ENCODE results near the gene ZNF655. TPM values are rescaled to one million over a fixed set of nuclear protein-coding genes. Genes with fewer than 3 reads are reported as not detected.

Gene ZNF655
- total RNA-seq, 4 donors from 2014 or later: 37.1 to 142 (median 99.9) TPM

DNA sequence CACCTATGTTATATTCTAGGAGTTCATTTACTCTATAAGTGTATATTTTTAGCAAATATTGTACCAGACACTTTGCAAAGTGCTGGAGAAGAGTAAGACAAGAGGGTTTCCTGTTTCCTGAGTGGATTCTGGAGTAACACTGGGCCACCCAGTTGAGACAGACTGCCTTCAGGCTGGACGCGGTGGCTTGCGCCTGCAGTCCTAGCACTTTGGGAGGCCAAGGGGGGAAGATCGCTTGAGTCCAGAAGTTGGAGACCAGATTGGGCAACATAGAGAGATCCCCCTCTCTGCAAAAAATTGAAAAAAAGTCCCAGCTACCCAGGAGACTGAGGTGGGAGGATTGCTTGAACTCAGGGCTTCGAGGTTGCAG is 57.5 kb downstream of the ZNF655 start:
- DNase-seq: no peak
- no peaks in the 10 kb centered on the region for H3K9me3 ChIP-seq
- TF ChIP-seq POLR2A (IDR thresholded peaks at IDR 0.05): no peak
- TF ChIP-seq, protein P1, sequence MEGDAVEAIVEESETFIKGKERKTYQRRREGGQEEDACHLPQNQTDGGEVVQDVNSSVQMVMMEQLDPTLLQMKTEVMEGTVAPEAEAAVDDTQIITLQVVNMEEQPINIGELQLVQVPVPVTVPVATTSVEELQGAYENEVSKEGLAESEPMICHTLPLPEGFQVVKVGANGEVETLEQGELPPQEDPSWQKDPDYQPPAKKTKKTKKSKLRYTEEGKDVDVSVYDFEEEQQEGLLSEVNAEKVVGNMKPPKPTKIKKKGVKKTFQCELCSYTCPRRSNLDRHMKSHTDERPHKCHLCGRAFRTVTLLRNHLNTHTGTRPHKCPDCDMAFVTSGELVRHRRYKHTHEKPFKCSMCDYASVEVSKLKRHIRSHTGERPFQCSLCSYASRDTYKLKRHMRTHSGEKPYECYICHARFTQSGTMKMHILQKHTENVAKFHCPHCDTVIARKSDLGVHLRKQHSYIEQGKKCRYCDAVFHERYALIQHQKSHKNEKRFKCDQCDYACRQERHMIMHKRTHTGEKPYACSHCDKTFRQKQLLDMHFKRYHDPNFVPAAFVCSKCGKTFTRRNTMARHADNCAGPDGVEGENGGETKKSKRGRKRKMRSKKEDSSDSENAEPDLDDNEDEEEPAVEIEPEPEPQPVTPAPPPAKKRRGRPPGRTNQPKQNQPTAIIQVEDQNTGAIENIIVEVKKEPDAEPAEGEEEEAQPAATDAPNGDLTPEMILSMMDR (IDR thresholded peaks at IDR 0.05): no peak
- H3K27ac ChIP-seq: peak overlapping the region in 1 of 2 donors; percentile 85
- intact Hi-C loops (cut with DNase I; ENCODE audit: low total_unique reads): no loop called here
- H3K4me3 ChIP-seq: peak overlapping the region; percentile 71 to 89
- no peaks in the 10 kb centered on the region for H3K27me3 ChIP-seq
- peaks cover 5 to 8% of the 10 kb centered on the region in 2 donors for H3K4me1 ChIP-seq
- no peaks in the 10 kb centered on the region for H3K36me3 ChIP-seq

DNA sequence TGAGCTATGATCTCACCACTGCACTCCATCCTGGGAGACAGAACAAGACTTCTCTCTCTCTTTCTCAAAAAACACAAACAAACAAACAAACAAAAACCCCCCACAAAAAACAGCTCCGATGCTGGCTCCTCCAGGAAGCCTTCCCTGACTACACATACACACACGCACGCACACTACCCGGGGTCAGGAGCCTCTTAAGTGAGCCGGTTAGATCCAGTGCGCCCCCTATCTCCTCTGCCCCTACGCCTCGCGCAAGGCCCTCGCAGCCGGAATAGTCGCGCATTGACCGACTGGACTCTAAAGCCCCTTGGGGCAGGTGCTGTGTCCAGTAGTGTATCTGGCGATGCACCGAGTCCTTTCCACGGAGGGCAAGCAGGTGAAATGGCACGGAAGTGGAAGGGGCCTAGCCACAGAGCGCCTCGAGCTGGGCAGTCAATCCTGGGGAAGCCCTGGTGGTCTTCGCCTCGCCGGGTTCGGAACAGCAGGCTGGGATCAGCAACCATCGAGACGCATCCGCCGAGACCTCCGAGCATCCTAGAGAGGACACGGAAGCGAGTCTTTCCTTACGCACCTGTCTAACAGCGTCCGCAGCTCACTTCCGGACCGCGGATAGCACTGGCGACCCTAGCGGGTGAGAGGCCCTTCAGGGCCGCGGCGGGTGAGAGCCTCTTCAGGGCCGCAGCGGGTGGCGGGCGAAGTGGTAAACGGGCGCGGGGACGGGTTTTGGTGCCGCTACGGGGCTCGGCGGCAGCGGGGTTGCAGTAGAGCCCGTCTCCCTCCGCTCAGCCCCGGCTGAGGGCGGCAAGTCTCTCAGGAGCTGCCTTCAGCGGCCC is 58.1 kb downstream of the ZNF655 start, which contains the start of gene ZSCAN25:
Gene ZSCAN25 (plus strand): TSS at position 588 of the 833 bp plus-strand sequence. CDS start 2,661 bp downstream, outside the sequence.
- peak; percentile 87 to 88 for DNase-seq
- TF ChIP-seq, protein P1 (IDR thresholded peaks at IDR 0.05): peak in 3 of 4 experiments; percentile 7 to 26 (median 10)
- TF ChIP-seq POLR2A (IDR thresholded peaks at IDR 0.05): peak in 1 of 2 donors; percentile 54
- Histone ChIP-seq H3K9me3 (no peaks in the 10 kb centered on the region), H3K4me3 (peak within 1 kb of the TSS; percentile 71 to 89), H3K36me3 (no peaks in the 10 kb centered on the region), H3K27me3 (no peaks in the 10 kb centered on the region), H3K4me1 (peaks cover 5 to 8% of the 10 kb centered on the region in 2 donors), H3K27ac (peak within 1 kb of the TSS; percentile 76 to 85)
- intact Hi-C loops (cut with DNase I; ENCODE audit: low total_unique reads): no loop called here

DNA sequence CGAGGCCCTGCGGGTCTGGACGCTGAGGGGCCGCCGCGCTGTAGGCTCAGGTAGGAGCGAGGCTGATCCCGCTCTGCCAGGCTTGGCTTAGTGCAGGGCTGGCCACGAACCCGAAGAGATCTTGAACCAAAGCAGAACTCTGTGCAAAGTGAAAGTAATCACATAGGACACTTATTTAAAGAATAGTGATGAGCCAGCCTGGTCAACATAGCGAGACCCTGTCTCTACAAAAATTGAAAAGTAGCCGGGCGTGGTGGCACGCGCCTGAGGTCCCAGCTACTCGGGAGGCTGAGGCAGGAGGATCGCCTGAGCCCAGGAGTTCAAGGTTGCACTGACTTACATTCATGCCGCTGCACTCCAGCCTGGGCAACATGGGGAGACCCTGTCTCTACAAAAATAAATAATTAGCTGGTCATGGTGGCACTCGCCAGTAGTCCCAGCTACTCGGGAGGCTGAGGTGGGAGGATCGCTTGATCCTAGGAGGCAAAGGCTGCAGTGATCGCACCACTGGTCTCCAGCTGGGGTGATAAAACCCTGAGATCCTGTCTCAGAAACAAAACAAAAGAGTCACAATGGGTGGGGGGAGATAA is 58.8 kb downstream of the ZNF655 start:
- H3K27me3 ChIP-seq: no peaks in the 10 kb centered on the region
- H3K4me3 ChIP-seq: peak overlapping the region; percentile 71 to 89
- TF ChIP-seq, protein P1 (IDR thresholded peaks at IDR 0.05): no peak
- TF ChIP-seq POLR2A (IDR thresholded peaks at IDR 0.05): no peak
- H3K9me3 ChIP-seq: no peaks in the 10 kb centered on the region
- H3K36me3 ChIP-seq: no peaks in the 10 kb centered on the region
- intact Hi-C loops (cut with DNase I; ENCODE audit: low total_unique reads): no loop called here
- peaks cover 5 to 8% of the 10 kb centered on the region in 2 donors for H3K4me1 ChIP-seq
- DNase-seq: no peak
- peak overlapping the region; percentile 76 to 85 for H3K27ac ChIP-seq

DNA sequence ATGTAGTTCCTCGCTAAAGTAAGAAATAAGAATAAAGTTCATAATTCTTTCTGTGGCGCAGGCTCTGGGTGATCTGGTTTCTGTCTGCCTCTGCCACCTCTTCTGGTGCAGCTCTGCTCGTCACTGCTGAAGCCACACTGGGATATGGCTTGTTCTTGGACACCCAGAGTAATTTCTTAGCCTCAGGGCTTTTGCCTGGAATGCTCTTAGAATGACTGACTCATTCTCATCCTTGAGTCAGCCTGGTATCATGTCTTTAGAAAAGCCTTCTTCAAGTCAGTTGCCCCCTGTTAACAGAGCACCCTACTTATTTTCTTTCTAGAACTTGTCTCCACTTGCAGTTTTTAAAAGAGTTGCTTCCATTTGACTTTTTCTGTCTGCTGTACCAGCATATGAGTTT is 60.3 kb downstream of the ZNF655 start:
- intact Hi-C loops (cut with DNase I; ENCODE audit: low total_unique reads): no loop called here
- H3K4me3 ChIP-seq: no peak overlapping the region
- H3K27ac ChIP-seq: no peak overlapping the region
- no peak for DNase-seq
- peaks cover 5 to 8% of the 10 kb centered on the region in 2 donors for H3K4me1 ChIP-seq
- no peaks in the 10 kb centered on the region for H3K36me3 ChIP-seq
- no peak for TF ChIP-seq POLR2A (IDR thresholded peaks at IDR 0.05)
- TF ChIP-seq, protein P1 (IDR thresholded peaks at IDR 0.05): no peak
- no peaks in the 10 kb centered on the region for H3K27me3 ChIP-seq
- no peaks in the 10 kb centered on the region for H3K9me3 ChIP-seq

DNA sequence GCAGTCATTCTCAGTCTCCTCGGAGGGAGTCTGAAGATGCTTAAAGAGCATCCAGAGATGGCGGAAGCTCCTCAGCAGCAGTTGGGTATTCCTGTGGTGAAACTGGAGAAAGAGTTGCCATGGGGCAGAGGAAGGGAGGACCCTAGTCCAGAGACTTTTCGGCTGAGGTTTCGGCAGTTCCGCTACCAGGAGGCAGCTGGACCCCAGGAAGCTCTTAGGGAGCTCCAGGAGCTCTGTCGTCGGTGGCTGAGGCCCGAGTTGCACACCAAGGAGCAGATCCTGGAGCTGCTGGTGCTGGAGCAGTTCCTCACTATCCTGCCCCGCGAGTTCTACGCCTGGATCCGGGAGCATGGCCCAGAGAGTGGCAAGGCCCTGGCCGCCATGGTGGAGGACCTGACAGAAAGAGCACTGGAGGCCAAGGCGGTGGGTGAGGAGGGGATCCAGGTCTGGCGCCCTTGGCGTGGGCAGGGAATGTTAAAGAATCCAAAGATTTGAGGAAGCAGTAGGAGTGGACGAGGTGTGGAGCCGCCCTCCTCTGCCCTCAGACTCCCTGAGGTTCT is 61.2 kb downstream of the ZNF655 start:
- DNase-seq: no peak
- Histone ChIP-seq H3K36me3 (no peaks in the 10 kb centered on the region), H3K9me3 (no peaks in the 10 kb centered on the region), H3K27me3 (no peaks in the 10 kb centered on the region), H3K4me1 (peaks cover 5 to 8% of the 10 kb centered on the region in 2 donors), H3K27ac (no peak overlapping the region), H3K4me3 (no peak overlapping the region)
- intact Hi-C loops (cut with DNase I; ENCODE audit: low total_unique reads): no loop called here
- TF ChIP-seq, protein P1 (IDR thresholded peaks at IDR 0.05): no peak
- no peak for TF ChIP-seq POLR2A (IDR thresholded peaks at IDR 0.05)

Data from uterus (tissue), 4 donors.